ENCODE measurements around the gene TAS1R1. TPM values are rescaled to one million over a fixed set of nuclear protein-coding genes. Genes with fewer than 3 reads are reported as not detected.

Gene TAS1R1
- polyA plus RNA-seq, 1 donor from 2014 or later: not detected

GRCh38 chr1:6588128-6588892, 33.2 kb downstream of the TAS1R1 start:
- H3K9me2 ChIP-seq (ENCODE audit: insufficient read depth, low read length): no peaks in the 10 kb centered on the region
- H4K20me1 ChIP-seq (ENCODE audit: insufficient read depth): no peaks in the 10 kb centered on the region
- no peaks in the 10 kb centered on the region for H3K27me3 ChIP-seq (ENCODE audit: insufficient read depth, low read depth, low read length)
- no peak overlapping the region for H2AFZ ChIP-seq (ENCODE audit: low read depth, low read length)
- no peak overlapping the region for H3K27ac ChIP-seq (ENCODE audit: low read length)
- no peaks in the 10 kb centered on the region for H3K9me3 ChIP-seq (ENCODE audit: low read length)
- H3K79me2 ChIP-seq (replicated peaks; ENCODE audit: insufficient read depth, low read length): no peaks in the 10 kb centered on the region
- no peak overlapping the region for H3K4me2 ChIP-seq (ENCODE audit: low read length)
- no peak overlapping the region for H3K9ac ChIP-seq (ENCODE audit: low read length)
- H3K36me3 ChIP-seq (ENCODE audit: insufficient read depth, low read length): no peaks in the 10 kb centered on the region
- TF ChIP-seq SMC3 (conservative IDR thresholded peaks at IDR 0.05; ENCODE audit: poor library complexity) (no peak), POLR2AphosphoS5 (IDR thresholded peaks at IDR 0.05) (no peak), EP300 (conservative IDR thresholded peaks at IDR 0.05; ENCODE audit: poor library complexity, severe bottlenecking) (no peak), TAF1 (IDR thresholded peaks at IDR 0.05; ENCODE audit: low read depth) (no peak), RAD21 (conservative IDR thresholded peaks at IDR 0.05) (no peak), EZH2 (IDR thresholded peaks at IDR 0.05; ENCODE audit: borderline replicate concordance, insufficient read depth, low read length, poor library complexity, severe bottlenecking) (no peak), CTCF (IDR thresholded peaks at IDR 0.05; ENCODE audit: poor library complexity, severe bottlenecking) (no peak), REST (IDR thresholded peaks at IDR 0.05; ENCODE audit: borderline replicate concordance) (no peak), MXI1 (conservative IDR thresholded peaks at IDR 0.05; ENCODE audit: poor library complexity, severe bottlenecking) (no peak)
- H3F3A ChIP-seq (ENCODE audit: insufficient read depth, low read length, poor library complexity, severe bottlenecking): no peaks in the 10 kb centered on the region
- H3K4me3 ChIP-seq (ENCODE audit: low read length): no peak overlapping the region

- H3K9me3 ChIP-seq (ENCODE audit: low read length): no peaks in the 10 kb centered on the region
- no peaks in the 10 kb centered on the region for H3K79me2 ChIP-seq (replicated peaks; ENCODE audit: insufficient read depth, low read length)
- no peak overlapping the region for H3K4me2 ChIP-seq (ENCODE audit: low read length)
- no peak overlapping the region for H2AFZ ChIP-seq (ENCODE audit: low read depth, low read length)
- H3K9me2 ChIP-seq (ENCODE audit: insufficient read depth, low read length): no peaks in the 10 kb centered on the region
- H3K27ac ChIP-seq (ENCODE audit: low read length): no peak overlapping the region
- TF ChIP-seq SMC3 (conservative IDR thresholded peaks at IDR 0.05; ENCODE audit: poor library complexity) (no peak), RAD21 (conservative IDR thresholded peaks at IDR 0.05) (no peak), EZH2 (IDR thresholded peaks at IDR 0.05; ENCODE audit: borderline replicate concordance, insufficient read depth, low read length, poor library complexity, severe bottlenecking) (no peak), POLR2AphosphoS5 (IDR thresholded peaks at IDR 0.05) (no peak), MXI1 (conservative IDR thresholded peaks at IDR 0.05; ENCODE audit: poor library complexity, severe bottlenecking) (no peak), CTCF (IDR thresholded peaks at IDR 0.05; ENCODE audit: poor library complexity, severe bottlenecking) (no peak), REST (IDR thresholded peaks at IDR 0.05; ENCODE audit: borderline replicate concordance) (no peak), EP300 (conservative IDR thresholded peaks at IDR 0.05; ENCODE audit: poor library complexity, severe bottlenecking) (no peak), TAF1 (IDR thresholded peaks at IDR 0.05; ENCODE audit: low read depth) (no peak)
- no peaks in the 10 kb centered on the region for H3K36me3 ChIP-seq (ENCODE audit: insufficient read depth, low read length)
- H4K20me1 ChIP-seq (ENCODE audit: insufficient read depth): no peaks in the 10 kb centered on the region
- H3K9ac ChIP-seq (ENCODE audit: low read length): no peak overlapping the region
- no peak overlapping the region for H3K4me3 ChIP-seq (ENCODE audit: low read length)
- no peaks in the 10 kb centered on the region for H3F3A ChIP-seq (ENCODE audit: insufficient read depth, low read length, poor library complexity, severe bottlenecking)
- H3K27me3 ChIP-seq (ENCODE audit: insufficient read depth, low read depth, low read length): no peaks in the 10 kb centered on the region
Measured at GRCh38 chr1:6588893-6589520, 33.9 kb downstream of the TAS1R1 start.

Data from neural cell (in vitro differentiated cells).